HCT116 (cell line): ENCODE data around the gene SETDB1. TPM values are rescaled to one million over a fixed set of nuclear protein-coding genes. Genes with fewer than 3 reads are reported as not detected.

Experiments used
- ATAC-seq: fragments of 200-7000 bp; cut with Tn5 transposase; 2 replicates; pipeline ENCODE4 v1.9.1; 2020; ENCODE audit warnings: mild to moderate bottlenecking, moderate library complexity
- BruUV-seq: library from RNA; stranded (reverse); fragments of 400-500 nt; replicated peaks from 2 replicates; lab custom pipeline; 2021; lab: Mats Ljungman, UMichigan
- CTCF ChIA-PET: fragments of 300-600 bp; sonication (Branson Sonifier 250); formaldehyde crosslinking; loops from one replicate; lab custom pipeline; 2021; ENCODE audit warnings: antibody characterized with exemption; lab: Charles Lee
- POLR2A ChIA-PET: fragments of 300-600, 350-600 bp; sonication (Branson Sonifier 250); formaldehyde crosslinking; loops from one replicate; lab custom pipeline; 2021; ENCODE audit warnings: antibody characterized with exemption; lab: Charles Lee
- RAD21 ChIA-PET, 2 experiments: fragments of 300-600 bp; sonication (Branson Sonifier 250); formaldehyde crosslinking; loops; one replicate each; lab custom pipeline; 2023; ENCODE audit warnings: low total read pairs in 2 of 2; ENCODE audit not compliant: uncharacterized antibody in 2 of 2, unreplicated experiment in 2 of 2, low non-redundant PET in 1 of 2; lab: Charles Lee
- DNase-seq: peaks from one replicate; pipeline ENCODE4 v3.0.0-alpha.2; 2010; ENCODE audit warnings: low read depth, low spot score
- H2AFZ ChIP-seq: fragments of 200-600 bp; shearing (Covaris generic), sonication (generic); 2 replicates; pipeline ENCODE4 v1.6.1; 2017; ENCODE audit warnings: low read depth, mixed run types, mixed read lengths, antibody characterized with exemption, low read length; ENCODE audit not compliant: poor library complexity, severe bottlenecking
- H3K27ac ChIP-seq: 2 replicates; pipeline ENCODE4 v1.5.1; 2012; ENCODE audit warnings: low read depth, low read length
- H3K27me3 ChIP-seq: fragments of 200-600 bp; sonication (generic); 2 replicates; pipeline ENCODE4 v1.6.1; 2016; ENCODE audit warnings: mixed run types, low read length, mixed read lengths; ENCODE audit not compliant: insufficient read depth
- H3K36me3 ChIP-seq, 2 experiments: fragments of 200-500 bp in 1 of 2; fragments of 200-600 bp in 1 of 2; sonication (Bioruptor generic) in 1 of 2; sonication (generic) in 1 of 2; 2 replicates each; pipeline versions ENCODE4 v1.5.1 to v1.6.1; 2014 to 2016; ENCODE audit warnings: low read length in 2 of 2, inconsistent platforms in 1 of 2, mixed read lengths in 1 of 2, mixed run types in 1 of 2; ENCODE audit not compliant: insufficient read depth in 2 of 2, control insufficient read depth in 1 of 2
- H3K4me1 ChIP-seq, 2 experiments: fragments of 200-600 bp in 1 of 2; sonication (generic) in 1 of 2; 2 replicates each; pipeline versions ENCODE4 v1.5.1 to v1.6.1; 2012 to 2017; ENCODE audit warnings: low read length in 2 of 2, inconsistent platforms in 1 of 2, mild to moderate bottlenecking in 1 of 2, mixed read lengths in 1 of 2, mixed run types in 1 of 2, moderate library complexity in 1 of 2; ENCODE audit not compliant: insufficient read depth in 2 of 2, control insufficient read depth in 1 of 2
- H3K4me2 ChIP-seq: fragments of 200-600 bp; sonication (generic); 2 replicates; pipeline ENCODE4 v1.6.1; 2017; ENCODE audit warnings: mixed run types, low read length, mixed read lengths
- H3K4me3 ChIP-seq, 2 experiments: fragments of 200-600 bp in 1 of 2; sonication (generic) in 1 of 2; replicated peaks in 1 of 2; 2 replicates each; pipeline ENCODE4 v1.5.1; 2011 to 2016; ENCODE audit warnings: low read length in 2 of 2, control low read depth in 1 of 2, low read depth in 1 of 2, mild to moderate bottlenecking in 1 of 2, mixed read lengths in 1 of 2, mixed run types in 1 of 2
- H3K79me2 ChIP-seq: fragments of 200-600 bp; sonication (generic); 2 replicates; pipeline ENCODE4 v1.6.1; 2017; ENCODE audit warnings: mild to moderate bottlenecking, mixed run types, low read length, moderate library complexity, mixed read lengths; ENCODE audit not compliant: insufficient read depth
- H3K9ac ChIP-seq: fragments of 200-600 bp; sonication (generic); 2 replicates; pipeline ENCODE4 v1.6.1; 2016; ENCODE audit warnings: low read length, mixed read lengths
- H3K9me2 ChIP-seq: fragments of 200-600 bp; sonication (generic), shearing (Covaris generic); 2 replicates; pipeline ENCODE4 v1.6.1; 2017; ENCODE audit warnings: mixed run types, mild to moderate bottlenecking, moderate library complexity; ENCODE audit not compliant: insufficient read depth
- H3K9me3 ChIP-seq, 2 experiments: fragments of 200-500 bp in 1 of 2; fragments of 200-600 bp in 1 of 2; sonication (Bioruptor generic) in 1 of 2; sonication (generic) in 1 of 2; 2 replicates each; pipeline ENCODE4 v1.6.1; 2014 to 2017; ENCODE audit warnings: low read length in 2 of 2, mixed read lengths in 2 of 2, inconsistent platforms in 1 of 2, low read depth in 1 of 2, mild to moderate bottlenecking in 1 of 2, mixed run types in 1 of 2, moderate library complexity in 1 of 2; ENCODE audit not compliant: control insufficient read depth in 1 of 2, insufficient read depth in 1 of 2
- H4K20me1 ChIP-seq: fragments of 200-600 bp; sonication (generic), shearing (Covaris generic); 2 replicates; pipeline ENCODE4 v1.6.1; 2017; ENCODE audit warnings: mixed run types, mild to moderate bottlenecking, moderate library complexity; ENCODE audit not compliant: insufficient read depth
- CBX3 ChIP-seq: IDR thresholded peaks from 2 replicates; pipeline ENCODE4 v1.6.1; 2012; ENCODE audit warnings: low read depth
- CEBPB ChIP-seq: IDR thresholded peaks from 2 replicates; pipeline ENCODE4 v1.6.1; 2012; ENCODE audit warnings: low read depth
- CTCF ChIP-seq, 3 experiments: fragments of 200-600 bp in 1 of 3; sonication (generic) in 1 of 3; IDR thresholded peaks in 2 of 3; conservative IDR thresholded peaks in 1 of 3; 2 replicates each; pipeline ENCODE4 v1.5.1; 2012 to 2017; ENCODE audit warnings: low read depth in 2 of 3, low read length in 2 of 3, antibody characterized with exemption in 1 of 3, borderline replicate concordance in 1 of 3, control low read depth in 1 of 3, mild to moderate bottlenecking in 1 of 3, mixed read lengths in 1 of 3, mixed run types in 1 of 3, moderate library complexity in 1 of 3; ENCODE audit not compliant: insufficient read depth in 1 of 3
- EGR1 ChIP-seq: IDR thresholded peaks from 2 replicates; pipeline ENCODE4 v1.6.1; 2012; ENCODE audit warnings: low read depth
- ELF1 ChIP-seq: IDR thresholded peaks from 2 replicates; pipeline ENCODE4 v1.6.1; 2012; ENCODE audit warnings: low read depth, borderline replicate concordance
- EZH2 ChIP-seq: fragments of 200-600 bp; sonication (generic); IDR thresholded peaks from 2 replicates; pipeline ENCODE4 v1.6.1; 2017; ENCODE audit warnings: antibody characterized with exemption, mixed run types
- FOSL1 ChIP-seq: IDR thresholded peaks from 2 replicates; pipeline ENCODE4 v1.6.1; 2012; ENCODE audit warnings: low read depth
- JUND ChIP-seq: IDR thresholded peaks from 2 replicates; pipeline ENCODE4 v1.6.1; 2012
- MAX ChIP-seq: IDR thresholded peaks from 2 replicates; pipeline ENCODE4 v1.6.1; 2012
- POLR2AphosphoS5 ChIP-seq: IDR thresholded peaks from 2 replicates; pipeline ENCODE4 v1.6.1; 2011; ENCODE audit warnings: mild to moderate bottlenecking, low read depth, low read length, moderate library complexity
- RAD21 ChIP-seq: IDR thresholded peaks from 2 replicates; pipeline ENCODE4 v1.6.1; 2012; ENCODE audit warnings: low read depth, mild to moderate bottlenecking
- REST ChIP-seq: IDR thresholded peaks from 2 replicates; pipeline ENCODE4 v1.6.1; 2012; ENCODE audit warnings: low read depth
- SIN3A ChIP-seq: IDR thresholded peaks from 2 replicates; pipeline ENCODE4 v1.6.1; 2012; ENCODE audit warnings: low read depth
- SP1 ChIP-seq: IDR thresholded peaks from 2 replicates; pipeline ENCODE4 v1.6.1; 2012; ENCODE audit warnings: low read depth
- SRF ChIP-seq: IDR thresholded peaks from 2 replicates; pipeline ENCODE4 v1.6.1; 2012; ENCODE audit warnings: low read depth
- TCF7L2 ChIP-seq: IDR thresholded peaks from 2 replicates; pipeline ENCODE4 v1.7.0; 2011; ENCODE audit warnings: borderline replicate concordance, inconsistent platforms; ENCODE audit not compliant: insufficient read depth, insufficient read length; ENCODE audit errors: extremely low read depth
- YY1 ChIP-seq: IDR thresholded peaks from 2 replicates; pipeline ENCODE4 v1.6.1; 2011; ENCODE audit warnings: low read length, low read depth, moderate library complexity, mild to moderate bottlenecking; ENCODE audit not compliant: insufficient replicate concordance; ENCODE audit errors: extremely low read depth
- ZFX ChIP-seq: fragments of 450-650 bp; IDR thresholded peaks from 2 replicates; pipeline ENCODE4 v1.6.1; 2017
- intact Hi-C: fragments of 100-400 bp; cut with micrococcal nuclease; formaldehyde crosslinking; loops from 2 replicates; pipeline ENCODE4 v1.10.0; 2022
- total RNA-seq: library from RNA; stranded (reverse); gene quantifications from one replicate; pipeline ENCODE4 v1.2.1, GENCODE V29; 2021; ENCODE audit not compliant: unreplicated experiment

SETDB1 gene
- total RNA-seq, 1 experiment from 2014 or later = 54.3 TPM

GRCh38 chr1:150987924-150988323 is 61.8 kb downstream of the SETDB1 start:
- ChIA-PET RAD21 (no interaction called here), POLR2A (no interaction called here)

GRCh38 chr1:150992626-150993025 is 66.5 kb downstream of the SETDB1 start:
- Histone ChIP-seq H3K9me2 (no peaks in the 10 kb centered on the region), H3K79me2 (no peaks in the 10 kb centered on the region), H3K4me1 (peaks cover 6 to 12% of the 10 kb centered on the region in 2 experiments; a peak in 2 of 4 replicates), H3K4me3 (no peak overlapping the region), H2AFZ (no peak overlapping the region), H3K9me3 (no peaks in the 10 kb centered on the region), H3K36me3 (no peaks in the 10 kb centered on the region), H3K4me2 (no peak overlapping the region), H3K27ac (no peak overlapping the region), H3K9ac (no peak overlapping the region), H3K27me3 (no peaks in the 10 kb centered on the region), H4K20me1 (no peaks in the 10 kb centered on the region)
- intact Hi-C loops = no loop called here
- ChIA-PET RAD21 (no interaction called here), CTCF (no interaction called here), POLR2A (no interaction called here)
- no TSS peak for BruUV-seq
- no peak for DNase-seq
- TF ChIP-seq REST = no peak
- no peak for TF ChIP-seq TCF7L2
- no peak for TF ChIP-seq SIN3A
- TF ChIP-seq CTCF (IDR thresholded peaks at IDR 0.05 in 2 of 3, conservative IDR thresholded peaks at IDR 0.05 in 1 of 3; ENCODE audit: borderline replicate concordance in 1 of 3, insufficient read depth in 1 of 3, low read depth in 2 of 3, low read length in 2 of 3) = no peak
- TF ChIP-seq SRF = no peak
- TF ChIP-seq CEBPB = no peak
- TF ChIP-seq CBX3 = no peak
- no peak for TF ChIP-seq JUND
- no peak for TF ChIP-seq EGR1
- TF ChIP-seq FOSL1 = no peak
- TF ChIP-seq MAX = no peak
- TF ChIP-seq POLR2AphosphoS5 = no peak
- no peak for TF ChIP-seq YY1
- TF ChIP-seq SP1 = no peak
- no peak for TF ChIP-seq RAD21
- TF ChIP-seq ELF1 = no peak
- no peak for TF ChIP-seq ZFX
- no peak for ATAC-seq

More at GRCh38 chr1:150987924-150988323, 61.8 kb downstream of the SETDB1 start:
- no peak overlapping the region for H3K4me3 ChIP-seq
- no peaks in the 10 kb centered on the region for H4K20me1 ChIP-seq
- no peaks in the 10 kb centered on the region for H3K27me3 ChIP-seq
- no peaks in the 10 kb centered on the region for H3K79me2 ChIP-seq
- CTCF ChIA-PET = no interaction called here
- no peak overlapping the region for H3K9ac ChIP-seq
- no TSS peak for BruUV-seq
- no peaks in the 10 kb centered on the region for H3K9me3 ChIP-seq
- TF ChIP-seq YY1 (no peak), EZH2 (no peak), SIN3A (no peak)
- DNase-seq (no peak), ATAC-seq (no peak)
- intact Hi-C loops = no loop called here
- H3K4me2 ChIP-seq = no peak overlapping the region
- no peak overlapping the region for H3K27ac ChIP-seq
- peaks cover 19 to 23% of the 10 kb centered on the region in 2 experiments for H3K4me1 ChIP-seq
- H3K9me2 ChIP-seq = no peaks in the 10 kb centered on the region
- no peak overlapping the region for H2AFZ ChIP-seq
- no peaks in the 10 kb centered on the region for H3K36me3 ChIP-seq
